ENCODE results near the gene WDR37.

Gene WDR37

GRCh38 chr10:1097436-1097835 lies 41.3 kb downstream of the WDR37 start:
- Histone ChIP-seq H3F3A (ENCODE audit: insufficient read depth, low read length) (no peaks in the 10 kb centered on the region), H3K4me2 (ENCODE audit: low read length) (no peak overlapping the region), H3K9me3 (ENCODE audit: low read length) (no peaks in the 10 kb centered on the region), H3K9ac (ENCODE audit: low read length) (no peak overlapping the region), H3K27me3 (ENCODE audit: insufficient read depth, low read length) (no peaks in the 10 kb centered on the region), H3K36me3 (ENCODE audit: insufficient read depth, low read length) (peaks cover 77% of the 10 kb centered on the region), H2AFZ (ENCODE audit: low read length) (no peak overlapping the region), H3K79me2 (ENCODE audit: insufficient read depth, low read length) (no peaks in the 10 kb centered on the region), H3K4me1 (ENCODE audit: insufficient read depth, low read length, severe bottlenecking) (peaks cover 12% of the 10 kb centered on the region), H4K20me1 (ENCODE audit: insufficient read depth, low read length) (no peaks in the 10 kb centered on the region), H3K27ac (ENCODE audit: low read depth, low read length, poor library complexity, severe bottlenecking) (no peak overlapping the region), H3K4me3 (ENCODE audit: low read depth, low read length, poor library complexity, severe bottlenecking) (no peak overlapping the region), H3K9me2 (ENCODE audit: low read depth, low read length) (no peaks in the 10 kb centered on the region)
- TF ChIP-seq EZH2 (IDR thresholded peaks at IDR 0.05; ENCODE audit: borderline replicate concordance, low read length) (no peak), CTCF (IDR thresholded peaks at IDR 0.05; ENCODE audit: low read length) (no peak)

GRCh38 chr10:1100143-1100542 lies 44.0 kb downstream of the WDR37 start:
- peaks cover 76% of the 10 kb centered on the region for H3K36me3 ChIP-seq (ENCODE audit: insufficient read depth, low read length)

GRCh38 chr10:1100691-1101368 lies 44.6 kb downstream of the WDR37 start:
- peaks cover 74% of the 10 kb centered on the region for H3K36me3 ChIP-seq (ENCODE audit: insufficient read depth, low read length)
- H2AFZ ChIP-seq (ENCODE audit: low read length), result no peak overlapping the region
- H3F3A ChIP-seq (ENCODE audit: insufficient read depth, low read length), result no peaks in the 10 kb centered on the region
- no peaks in the 10 kb centered on the region for H3K79me2 ChIP-seq (ENCODE audit: insufficient read depth, low read length)
- TF ChIP-seq CTCF (IDR thresholded peaks at IDR 0.05; ENCODE audit: low read length) (peak; percentile 50), EZH2 (IDR thresholded peaks at IDR 0.05; ENCODE audit: borderline replicate concordance, low read length) (no peak)
- no peaks in the 10 kb centered on the region for H3K9me2 ChIP-seq (ENCODE audit: low read depth, low read length)
- H4K20me1 ChIP-seq (ENCODE audit: insufficient read depth, low read length), result no peaks in the 10 kb centered on the region
- H3K27ac ChIP-seq (ENCODE audit: low read depth, low read length, poor library complexity, severe bottlenecking), result peak overlapping the region; percentile 16
- no peak overlapping the region for H3K4me3 ChIP-seq (ENCODE audit: low read depth, low read length, poor library complexity, severe bottlenecking)
- no peaks in the 10 kb centered on the region for H3K9me3 ChIP-seq (ENCODE audit: low read length)
- no peaks in the 10 kb centered on the region for H3K27me3 ChIP-seq (ENCODE audit: insufficient read depth, low read length)
- H3K4me1 ChIP-seq (ENCODE audit: insufficient read depth, low read length, severe bottlenecking), result peaks cover 12% of the 10 kb centered on the region
- no peak overlapping the region; the same call in 1 of the 2 replicates for H3K9ac ChIP-seq (ENCODE audit: low read length)
- H3K4me2 ChIP-seq (ENCODE audit: low read length), result no peak overlapping the region; the same call in 1 of the 2 replicates

More at GRCh38 chr10:1100143-1100542, 44.0 kb downstream of the WDR37 start:
- Histone ChIP-seq H3F3A (ENCODE audit: insufficient read depth, low read length) (no peaks in the 10 kb centered on the region), H2AFZ (ENCODE audit: low read length) (no peak overlapping the region), H3K4me2 (ENCODE audit: low read length) (no peak overlapping the region; the same call in 1 of the 2 replicates), H4K20me1 (ENCODE audit: insufficient read depth, low read length) (no peaks in the 10 kb centered on the region), H3K27me3 (ENCODE audit: insufficient read depth, low read length) (no peaks in the 10 kb centered on the region), H3K9me2 (ENCODE audit: low read depth, low read length) (no peaks in the 10 kb centered on the region), H3K4me3 (ENCODE audit: low read depth, low read length, poor library complexity, severe bottlenecking) (no peak overlapping the region), H3K9me3 (ENCODE audit: low read length) (no peaks in the 10 kb centered on the region), H3K9ac (ENCODE audit: low read length) (no peak overlapping the region), H3K4me1 (ENCODE audit: insufficient read depth, low read length, severe bottlenecking) (peaks cover 12% of the 10 kb centered on the region), H3K27ac (ENCODE audit: low read depth, low read length, poor library complexity, severe bottlenecking) (peak overlapping the region; percentile 56), H3K79me2 (ENCODE audit: insufficient read depth, low read length) (no peaks in the 10 kb centered on the region)
- no peak for TF ChIP-seq EZH2 (IDR thresholded peaks at IDR 0.05; ENCODE audit: borderline replicate concordance, low read length)
- TF ChIP-seq CTCF (IDR thresholded peaks at IDR 0.05; ENCODE audit: low read length), result no peak

All from OCI-LY1 (cell line).